ENCODE data around the gene ZNF708. TPM values are rescaled to one million over a fixed set of nuclear protein-coding genes. Genes with fewer than 3 reads are reported as not detected.
"Not testable (repeated sequence)": the region's sequence is repeated elsewhere in the genome, so short reads cannot be mapped to it uniquely, and the experiment has no call there.

Gene ZNF708
- total and polyA plus RNA-seq, 8 donors = 5.1 to 11.7 (median 7.1) TPM

- no peak for ATAC-seq
- H3K27ac ChIP-seq = no peak overlapping the region
- intact Hi-C loops (cut with DNase I) = no loop called here
- no peaks in the 10 kb centered on the region for H3K9me3 ChIP-seq
- H3K36me3 ChIP-seq = peaks cover 0 to 22% (median 0%) of the 10 kb centered on the region in 3 donors
- no peak for FAIRE-seq
- no peak overlapping the region for H3K4me3 ChIP-seq
- no peak for TF ChIP-seq CTCF (IDR thresholded peaks at IDR 0.05)
- WGBS, 2 donors = 97 to 98% methylated on average over 2 of the region's 2 CpGs
- H3K27me3 ChIP-seq = no peaks in the 10 kb centered on the region
- H3K4me1 ChIP-seq = peaks cover 0 to 10% (median 0%) of the 10 kb centered on the region in 3 donors
- DNase-seq = no peak
These were observed 20.4 kb downstream of the ZNF708 start for GRCh38 chr19:21308773-21309172.

DNA sequence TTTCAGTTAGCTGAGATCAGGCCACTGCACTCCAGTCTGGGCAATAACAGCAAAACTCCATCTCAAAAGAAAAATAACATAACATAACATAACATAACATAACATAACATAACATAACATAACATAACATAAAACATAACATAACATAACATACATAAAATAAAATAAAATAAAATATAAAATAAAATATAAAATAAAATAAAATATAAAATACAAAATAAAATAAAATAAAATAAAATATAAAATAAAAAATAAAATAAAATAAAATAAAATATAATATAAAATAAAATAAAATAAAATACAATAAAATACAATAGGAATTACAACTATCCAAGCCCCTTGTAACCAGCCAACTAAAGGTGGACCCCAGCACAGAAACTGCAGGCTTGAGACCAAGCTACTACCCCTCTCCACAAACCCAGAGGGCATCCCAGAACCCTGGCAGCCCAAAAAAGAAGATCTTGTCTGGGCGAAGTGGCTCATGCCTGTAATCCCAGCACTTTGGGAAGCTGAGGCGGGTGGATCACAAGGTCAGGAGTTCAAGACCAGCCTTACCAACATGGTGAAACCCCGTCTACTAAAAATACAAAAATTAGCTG, 22.2 kb downstream of the ZNF708 start:
- peaks cover 0 to 34% (median 3%) of the 10 kb centered on the region in 3 donors for H3K36me3 ChIP-seq
- H3K27ac ChIP-seq; DNase-seq; H3K4me1 ChIP-seq; H3K27me3 ChIP-seq; intact Hi-C loops (cut with DNase I); H3K9me3 ChIP-seq; H3K4me3 ChIP-seq; ATAC-seq: not testable (repeated sequence)
- WGBS, 2 donors = 98 to 100% methylated on average over 3 of the region's 3 CpGs
- peak; percentile 99 for FAIRE-seq

- DNase-seq; H3K27me3 ChIP-seq; FAIRE-seq; H3K27ac ChIP-seq; ATAC-seq; H3K4me1 ChIP-seq; intact Hi-C loops (cut with DNase I); H3K4me3 ChIP-seq: not testable (repeated sequence)
- Histone ChIP-seq H3K36me3 (peaks cover 0 to 26% (median 9%) of the 10 kb centered on the region in 3 donors), H3K9me3 (peaks cover 0 to 14% (median 4%) of the 10 kb centered on the region in 4 donors)
- WGBS, 2 donors = 97 to 98% methylated on average over 1 of the region's 1 CpG
These were observed 35.4 kb downstream of the ZNF708 start for GRCh38 chr19:21293768-21294167.

GRCh38 chr19:21269813-21270212, 59.4 kb downstream of the ZNF708 start:
- Histone ChIP-seq H3K9me3 (no peaks in the 10 kb centered on the region), H3K36me3 (no peaks in the 10 kb centered on the region), H3K4me3 (no peak overlapping the region), H3K27me3 (no peaks in the 10 kb centered on the region), H3K4me1 (no peaks in the 10 kb centered on the region), H3K27ac (no peak overlapping the region)
- intact Hi-C loops (cut with DNase I) = no loop called here
- 76 to 85% methylated on average over 2 of the region's 2 CpGs for WGBS, 2 donors
- FAIRE-seq (no peak), DNase-seq (no peak), ATAC-seq (no peak)
- no peak for TF ChIP-seq CTCF (IDR thresholded peaks at IDR 0.05)

DNA sequence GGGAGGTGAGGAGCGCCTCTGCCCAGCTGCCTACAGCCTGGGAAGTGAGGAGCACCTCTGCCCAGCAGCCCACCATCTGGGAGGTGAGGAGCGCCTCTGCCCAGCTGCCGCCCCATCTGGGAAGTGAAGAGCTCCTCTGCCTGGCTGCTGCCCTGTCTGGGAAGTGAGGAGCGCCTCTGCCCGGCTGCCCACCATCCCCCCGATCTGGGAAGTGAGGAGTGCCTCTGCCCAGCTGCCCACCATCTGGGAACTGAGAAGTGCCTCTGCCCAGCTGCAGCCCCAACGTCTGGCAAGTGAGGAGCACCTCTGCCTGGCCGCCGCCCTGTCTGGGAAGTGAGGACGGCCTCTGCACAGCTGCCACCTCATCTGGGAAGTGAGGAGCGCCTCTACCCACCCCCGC, 64.3 kb downstream of the ZNF708 start:
- ATAC-seq = no peak
- 85% methylated on average over 10 to 12 of the region's 12 CpGs for WGBS, 2 donors
- no peaks in the 10 kb centered on the region for H3K9me3 ChIP-seq
- H3K4me3 ChIP-seq = no peak overlapping the region
- TF ChIP-seq CTCF (IDR thresholded peaks at IDR 0.05) = no peak
- no peak overlapping the region for H3K27ac ChIP-seq
- DNase-seq = no peak
- no peak for FAIRE-seq
- intact Hi-C loops (cut with DNase I) = no loop called here
- H3K4me1 ChIP-seq = no peaks in the 10 kb centered on the region
- no peaks in the 10 kb centered on the region for H3K36me3 ChIP-seq
- no peaks in the 10 kb centered on the region for H3K27me3 ChIP-seq

DNA sequence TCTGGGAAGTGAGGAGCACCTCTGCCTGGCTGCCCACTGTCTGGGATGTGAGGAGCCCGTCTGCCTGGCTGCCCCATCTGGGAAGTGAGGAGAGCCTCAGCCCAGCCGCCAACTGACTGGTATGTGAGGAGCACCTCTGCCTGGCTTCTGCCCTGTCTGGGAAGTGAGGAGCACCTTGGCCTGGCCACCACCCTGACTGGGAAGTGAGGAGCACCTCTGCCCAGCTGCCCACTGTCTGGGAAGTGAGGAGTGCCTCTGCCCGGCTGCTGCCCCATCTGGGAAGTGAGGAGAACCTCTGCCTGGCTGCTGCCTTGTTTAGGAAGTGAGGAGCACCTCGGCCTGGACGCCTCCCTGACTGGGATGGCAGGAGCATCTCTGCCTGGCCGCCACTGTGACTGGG, 64.8 kb downstream of the ZNF708 start:
- Histone ChIP-seq H3K9me3 (no peaks in the 10 kb centered on the region), H3K27me3 (no peaks in the 10 kb centered on the region), H3K4me3 (no peak overlapping the region), H3K27ac (no peak overlapping the region), H3K4me1 (no peaks in the 10 kb centered on the region), H3K36me3 (no peaks in the 10 kb centered on the region)
- FAIRE-seq (no peak), DNase-seq (peak in 1 of 6 donors; percentile 38), ATAC-seq (no peak)
- intact Hi-C loops (cut with DNase I) = no loop called here
- no peak for TF ChIP-seq CTCF (IDR thresholded peaks at IDR 0.05)
- WGBS, 2 donors = 70 to 74% methylated on average over 6 of the region's 6 CpGs

DNA sequence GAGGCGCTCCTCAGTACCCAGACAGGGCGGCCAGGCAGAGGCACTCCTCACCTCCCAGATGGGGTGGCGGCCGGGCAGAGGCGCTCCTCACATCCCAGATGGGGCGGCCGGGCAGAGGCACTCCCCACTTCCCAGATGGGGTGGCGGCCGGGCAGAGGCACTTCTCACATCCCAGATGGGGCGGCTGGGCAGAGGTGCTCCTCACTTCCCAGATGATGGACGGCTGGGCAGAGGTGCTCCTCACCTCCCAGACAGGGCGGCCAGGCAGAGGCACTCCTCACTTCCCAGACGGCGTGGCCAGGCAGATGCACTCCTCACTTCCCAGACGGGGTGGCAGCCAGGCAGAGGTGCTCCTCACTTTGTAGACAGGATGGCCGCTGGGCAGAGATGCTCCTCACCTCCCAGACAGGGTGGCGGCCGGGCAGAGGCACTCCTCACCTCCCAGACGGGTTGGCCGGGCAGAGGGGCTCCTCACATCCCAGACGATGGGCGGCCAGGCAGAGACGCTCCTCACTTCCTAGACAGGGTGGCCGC, 68.3 kb downstream of the ZNF708 start:
- H3K9me3 ChIP-seq; H3K4me1 ChIP-seq; H3K27ac ChIP-seq; intact Hi-C loops (cut with DNase I); FAIRE-seq; H3K27me3 ChIP-seq; H3K4me3 ChIP-seq; ATAC-seq; H3K36me3 ChIP-seq: not testable (repeated sequence)
- 89 to 91% methylated on average over 18 to 24 of the region's 24 CpGs for WGBS, 2 donors
- peak in 1 of 6 donors; percentile 54 for DNase-seq

All from pancreas (tissue), 10 donors.